Bone marrow (tissue), 2 donors: ENCODE data around the gene LRRC2.
"Not testable (repeated sequence)": the region's sequence is repeated elsewhere in the genome, so short reads cannot be mapped to it uniquely, and the experiment has no call there.

Experiments used
- DNase-seq, 2 donors: peaks; one replicate each; lab custom pipeline; 2025; lab: John Stamatoyannopoulos, UW

Gene LRRC2

GRCh38 chr3:46497556-46498265 is 68.4 kb downstream of the LRRC2 start, which contains the start of gene RTP3:
TSS of gene RTP3 (plus strand) at chr3:46497976. CDS start at chr3:46498063, 87 bp downstream.
- no peak for DNase-seq

DNA sequence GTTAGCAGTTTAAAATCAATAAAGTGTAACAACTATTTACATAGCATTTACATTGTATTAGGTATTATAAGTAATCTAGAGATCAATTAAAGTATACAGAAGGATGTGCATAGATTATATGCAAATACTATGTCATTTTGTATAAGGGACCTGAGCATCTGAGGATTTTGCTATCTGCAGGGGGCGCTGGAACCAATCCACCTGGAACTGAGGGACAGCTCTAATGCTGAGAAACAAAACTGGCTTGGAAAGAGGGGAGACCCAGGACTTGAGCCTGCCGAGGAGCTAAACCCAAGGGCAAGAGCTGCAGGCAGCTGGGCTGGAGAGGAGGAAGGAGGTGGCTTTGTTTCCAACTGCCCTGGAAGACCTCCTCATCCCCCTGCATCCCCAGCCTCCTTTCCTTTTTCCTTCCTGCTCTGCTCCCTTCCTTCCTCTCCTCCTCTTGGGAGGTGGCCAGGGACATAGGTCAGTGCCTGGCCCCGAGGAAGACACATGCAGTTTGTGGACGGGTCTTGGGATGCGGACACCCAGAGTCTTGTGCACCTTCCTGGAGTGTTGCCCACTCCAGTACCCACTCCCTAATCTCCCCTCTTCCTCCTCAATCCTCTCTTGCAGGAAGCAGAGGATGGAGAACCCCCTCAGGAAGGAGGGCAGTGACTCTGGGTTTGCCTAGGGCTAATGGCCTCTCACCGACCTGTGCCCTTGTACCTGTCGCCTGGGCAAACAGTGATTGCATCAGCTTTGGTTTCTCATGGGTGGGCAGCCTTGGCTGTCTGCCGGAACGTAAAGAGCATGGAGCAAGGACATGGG is 69.2 kb downstream of the LRRC2 start:
- peak in 1 of 2 donors; percentile 19 for DNase-seq

- no peak for DNase-seq
Measured at GRCh38 chr3:46495901-46496456, 70.1 kb downstream of the LRRC2 start.

GRCh38 chr3:46494491-46494890 is 71.6 kb downstream of the LRRC2 start:
- DNase-seq: not testable (repeated sequence)

GRCh38 chr3:46492890-46493547 is 73.1 kb downstream of the LRRC2 start:
- no peak for DNase-seq

- DNase-seq: no peak
Measured at GRCh38 chr3:46491089-46492070, 74.7 kb downstream of the LRRC2 start.

DNA sequence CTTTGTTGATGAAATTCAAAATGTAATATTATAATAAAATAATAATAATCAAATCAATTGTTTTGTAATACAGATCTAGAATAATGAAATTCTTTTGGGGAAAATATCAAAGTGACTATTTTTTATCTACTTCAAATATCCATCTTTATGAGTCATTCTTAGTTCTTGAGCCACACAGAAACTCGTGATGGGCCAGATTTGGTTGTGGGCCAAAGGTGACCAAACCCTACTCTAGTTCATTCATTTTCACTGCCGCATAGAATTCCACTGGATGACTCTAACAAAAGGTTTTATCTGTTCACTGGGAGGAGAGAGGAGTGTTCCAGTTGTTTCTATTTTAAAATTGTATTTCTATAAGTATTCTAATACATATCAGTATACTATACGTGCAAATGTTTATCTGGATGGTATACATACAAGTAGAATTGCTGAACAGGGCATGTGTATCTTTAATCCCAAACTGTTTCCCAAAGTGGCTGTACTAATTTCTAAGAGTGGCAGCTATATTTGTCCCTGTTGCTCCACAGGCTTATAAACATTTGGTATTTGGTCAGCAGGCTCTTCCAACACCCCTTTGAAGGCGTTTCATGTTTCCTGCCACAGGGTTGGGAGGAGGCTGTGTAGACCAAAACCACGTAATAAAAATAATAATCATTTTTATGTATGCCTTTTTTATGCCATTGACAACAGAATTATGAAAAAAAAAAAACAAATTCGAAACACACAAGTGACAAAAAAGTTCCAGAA is 75.6 kb downstream of the LRRC2 start:
- no peak for DNase-seq

DNA sequence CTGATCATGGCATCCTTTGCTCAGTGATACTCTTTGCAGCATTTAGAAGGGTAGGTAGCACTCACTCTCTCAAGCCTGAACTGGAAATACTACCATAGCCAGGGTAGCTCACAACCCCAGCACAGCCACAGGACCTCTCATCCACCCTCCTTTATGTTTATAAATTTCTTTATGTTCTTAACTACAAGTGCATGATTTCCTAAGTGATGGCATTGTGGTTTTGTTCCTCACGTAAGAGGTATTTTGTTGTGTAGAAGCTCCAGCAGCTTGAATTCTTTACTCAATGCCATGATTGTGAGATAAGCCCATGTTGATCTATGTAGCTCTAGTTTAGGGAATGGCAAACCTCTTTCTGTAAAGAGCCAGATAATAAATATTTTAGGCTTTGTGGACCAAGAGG is 76.2 kb downstream of the LRRC2 start:
- DNase-seq: no peak

- no peak for DNase-seq
Measured at GRCh38 chr3:46489381-46489780, 76.7 kb downstream of the LRRC2 start.

DNA sequence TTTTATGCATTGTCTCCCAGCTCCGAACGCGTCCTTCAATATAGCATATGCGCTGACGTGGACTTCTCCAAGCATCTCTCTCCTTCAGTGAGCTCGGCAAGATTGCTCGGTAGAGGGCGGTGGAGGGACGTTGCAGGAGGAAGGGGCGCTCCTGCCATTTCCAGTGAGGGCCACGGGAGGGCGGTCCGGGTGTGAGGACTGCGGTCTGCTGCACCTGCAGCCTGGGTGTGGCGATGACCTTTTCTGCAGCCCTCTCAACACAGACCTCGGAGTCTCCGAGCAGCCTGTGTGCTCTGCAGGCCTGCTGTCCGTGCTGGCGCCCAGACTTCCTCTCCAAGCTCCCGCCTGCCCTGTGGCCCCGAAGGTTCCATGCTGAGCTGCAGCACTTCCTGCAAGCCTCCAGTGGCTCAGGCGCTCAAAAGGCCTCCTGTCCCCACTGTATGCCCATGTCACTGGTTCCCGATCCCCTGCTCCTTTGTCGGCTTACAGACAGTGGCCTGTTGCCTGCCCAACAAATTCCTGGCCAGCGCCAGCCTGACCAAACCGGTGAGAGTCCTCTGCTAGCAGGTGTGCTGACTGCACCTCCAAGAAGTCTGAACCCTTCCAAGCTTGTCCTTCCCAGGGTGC is 77.3 kb downstream of the LRRC2 start:
- DNase-seq: peak; percentile 45 to 88

GRCh38 chr3:46485779-46486175 is 80.3 kb downstream of the LRRC2 start:
- DNase-seq: no peak

DNA sequence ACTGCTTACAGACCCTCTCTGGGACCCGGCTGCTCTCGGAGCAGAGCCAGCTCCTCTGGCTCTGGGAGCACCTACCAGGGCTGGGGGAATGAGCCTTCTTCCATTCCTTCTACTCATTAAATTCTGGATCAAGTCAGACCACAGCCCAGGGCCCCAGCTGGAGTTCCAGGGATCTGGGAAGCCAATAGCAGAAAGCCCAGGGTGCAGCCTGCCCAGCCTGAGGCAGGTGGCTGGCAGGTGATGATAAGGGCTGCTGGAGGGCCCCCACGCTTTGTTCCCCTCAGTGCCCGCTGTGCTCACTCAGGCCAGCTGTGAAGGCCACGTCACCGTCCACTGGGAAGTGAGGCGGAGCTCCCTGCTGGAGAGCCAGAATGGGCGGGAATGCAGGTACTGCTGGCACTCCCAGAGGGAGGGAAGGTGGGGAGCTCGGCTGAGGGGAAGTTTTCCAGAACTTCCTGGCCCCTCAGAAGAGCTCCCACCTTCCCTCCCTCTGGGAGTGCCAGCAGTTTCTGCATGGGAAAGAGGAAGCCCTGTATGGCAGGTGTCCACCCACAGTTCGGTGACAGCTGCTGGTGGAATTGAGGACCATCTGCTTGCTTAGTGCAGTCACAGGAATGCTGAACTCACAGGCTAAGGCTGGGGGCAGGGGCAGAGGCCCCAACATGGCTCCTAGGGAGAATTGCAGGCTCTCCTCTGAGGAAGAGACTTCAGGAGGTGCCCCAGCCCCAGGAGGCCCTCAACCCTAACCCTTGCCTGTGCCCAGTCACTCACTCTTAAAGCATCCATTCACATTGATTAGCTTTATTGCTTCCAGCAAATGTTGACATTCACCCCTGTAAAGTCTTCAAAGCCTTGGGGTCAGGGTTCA is 81.0 kb downstream of the LRRC2 start:
- DNase-seq: no peak

DNA sequence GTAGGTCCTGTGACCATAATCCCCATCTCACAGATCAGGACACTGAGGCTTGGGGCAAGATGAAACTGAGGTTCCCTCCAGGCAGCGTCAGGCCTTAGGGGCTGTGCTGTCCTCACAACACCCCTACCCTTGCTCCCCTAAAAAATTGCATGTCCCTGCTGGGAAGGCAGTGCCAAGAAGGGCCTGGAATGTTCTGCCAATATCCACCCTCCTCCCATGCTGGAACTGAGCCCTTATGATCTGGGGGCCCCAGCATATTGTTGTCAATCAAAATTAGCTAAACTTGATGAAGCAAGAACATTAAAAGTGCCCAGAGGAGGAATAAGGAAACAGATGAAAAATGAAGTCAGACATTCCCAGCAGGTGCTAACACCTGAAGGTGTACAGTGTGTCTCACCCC is 81.7 kb downstream of the LRRC2 start:
- no peak for DNase-seq

DNA sequence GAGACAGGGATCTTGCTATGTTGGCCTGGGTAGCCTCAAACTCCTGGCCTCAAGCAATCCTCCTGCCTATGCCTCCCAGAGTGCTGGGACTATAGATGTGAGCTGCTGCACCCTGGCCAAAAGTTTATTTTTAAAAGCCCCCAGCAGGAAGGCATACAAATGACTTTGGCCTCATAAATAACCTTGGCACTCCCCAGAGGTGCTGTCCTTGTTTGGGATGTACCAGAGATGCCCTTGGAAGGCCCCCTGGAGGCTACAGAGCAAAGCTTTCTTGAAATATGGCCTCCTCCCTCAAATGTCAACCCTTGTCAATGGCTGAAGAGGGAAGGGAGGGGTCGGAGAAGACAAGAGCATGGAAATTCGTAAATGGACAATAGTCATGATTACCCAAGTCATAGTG is 82.3 kb downstream of the LRRC2 start:
- DNase-seq: no peak

DNA sequence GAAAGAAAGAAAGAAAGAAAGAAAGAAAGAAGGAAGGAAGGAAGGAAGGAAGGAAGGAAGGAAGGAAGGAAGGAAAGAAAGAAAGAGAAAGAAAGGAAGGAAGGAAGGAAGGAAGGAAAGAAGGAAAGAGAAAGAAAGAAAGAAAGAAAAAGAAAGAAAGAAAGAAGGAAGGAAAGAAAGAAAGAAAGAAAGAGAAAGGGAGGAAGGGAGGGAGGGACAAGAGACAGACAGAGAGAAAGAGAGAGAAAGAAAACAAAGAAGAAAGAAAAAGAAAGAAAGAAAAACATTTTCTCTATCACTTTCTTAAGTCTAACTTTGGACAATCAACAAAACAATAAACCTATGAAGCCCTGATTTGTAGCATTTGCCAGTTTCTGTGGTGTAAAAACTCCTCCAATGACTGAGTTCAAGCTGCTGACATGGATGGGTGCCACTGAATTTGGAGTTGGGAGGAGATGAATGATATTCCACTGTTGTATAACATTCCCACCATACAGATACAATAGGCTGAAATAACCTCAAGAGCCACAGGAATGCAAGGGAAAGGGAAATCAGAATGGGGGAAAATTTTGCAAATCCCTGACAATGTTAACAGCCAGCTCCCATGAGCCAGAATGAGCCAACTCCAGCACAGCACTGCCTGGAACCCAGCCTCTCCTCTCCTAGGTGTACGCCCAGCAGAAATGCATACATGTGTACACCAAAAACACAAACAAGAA is 83.3 kb downstream of the LRRC2 start:
- DNase-seq: no peak

GRCh38 chr3:46481636-46482035 is 84.5 kb downstream of the LRRC2 start:
- no peak for DNase-seq

GRCh38 chr3:46480491-46481195 is 85.5 kb downstream of the LRRC2 start:
- DNase-seq: no peak

GRCh38 chr3:46479696-46480095 is 86.4 kb downstream of the LRRC2 start:
- no peak for DNase-seq
